Stimulated activated CD4-positive, alpha-beta T cell treated with anti-CD3 and anti-CD28 coated beads, Interleukin-4, amount 100 ng/mL, for 48 hours (primary cell): ENCODE measurements around the gene PAPSS1.

Experiments
- DNase-seq, 2 donors: peaks; one replicate each; pipeline ENCODE4 v3.0.0-alpha.2; 2020; ENCODE audit warnings: low read depth in 2 of 2

Gene PAPSS1

DNA sequence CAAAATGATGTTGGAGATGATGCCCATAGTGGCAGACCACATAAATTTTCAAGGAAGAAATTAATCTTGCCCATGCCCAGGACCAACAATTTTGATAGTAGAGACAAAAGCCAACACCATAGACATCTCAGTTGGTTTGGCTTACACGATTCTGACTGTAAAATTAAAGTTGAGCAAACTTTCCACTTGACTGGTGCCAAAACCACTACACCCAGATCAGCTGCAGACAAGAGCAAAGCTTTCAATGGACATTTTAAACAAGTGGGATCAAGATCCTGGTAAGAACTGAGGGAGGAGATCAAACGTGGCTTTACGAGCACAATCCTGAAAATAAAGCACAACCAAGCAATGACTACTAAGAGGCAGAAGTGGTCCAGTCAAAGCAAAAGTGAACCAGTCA lies 90.7 kb downstream of the PAPSS1 start:
- no peak for DNase-seq

DNA sequence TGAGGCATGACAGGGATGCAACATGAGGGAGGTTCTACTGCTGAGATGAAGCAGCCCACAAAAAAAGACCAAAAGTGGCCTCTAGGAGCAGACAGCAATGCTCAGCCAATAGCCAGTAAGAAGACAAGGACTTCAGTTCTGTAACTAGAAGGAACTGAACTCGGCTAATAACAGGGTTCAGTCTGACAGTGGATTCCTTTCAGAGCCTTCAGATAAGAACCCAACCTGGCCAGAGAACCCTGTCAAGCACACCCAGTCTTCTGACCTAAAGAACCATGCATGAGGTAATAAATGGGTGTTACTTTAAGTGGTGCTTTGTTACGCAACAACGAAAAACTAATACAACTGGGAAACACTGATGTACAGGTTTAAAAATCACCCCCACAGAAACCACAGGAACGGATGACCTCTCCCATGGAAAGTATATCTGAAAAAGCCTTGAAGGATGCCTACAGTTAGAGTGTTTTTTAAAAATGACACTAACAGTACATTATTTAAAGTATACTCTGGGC lies 94.6 kb downstream of the PAPSS1 start:
- DNase-seq = no peak

DNA sequence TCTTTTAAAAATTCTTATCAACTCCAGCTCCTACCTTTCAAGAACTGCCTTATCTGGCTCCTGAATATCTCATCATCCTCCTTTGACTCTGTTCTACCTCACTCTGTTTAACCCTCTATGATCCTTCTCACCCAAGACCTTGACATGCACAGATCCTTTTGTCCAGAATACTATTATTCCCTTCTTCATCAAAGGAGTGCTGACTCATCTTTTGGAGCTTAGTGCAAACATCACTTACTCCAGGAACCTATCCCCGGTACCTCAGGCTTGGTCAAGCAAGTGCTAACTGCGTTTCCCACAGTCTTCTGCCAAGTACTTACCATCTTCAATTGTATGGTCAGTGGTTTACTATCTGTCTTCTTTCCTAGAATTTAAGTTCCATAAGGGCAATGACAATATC lies 96.0 kb downstream of the PAPSS1 start:
- no peak for DNase-seq

DNA sequence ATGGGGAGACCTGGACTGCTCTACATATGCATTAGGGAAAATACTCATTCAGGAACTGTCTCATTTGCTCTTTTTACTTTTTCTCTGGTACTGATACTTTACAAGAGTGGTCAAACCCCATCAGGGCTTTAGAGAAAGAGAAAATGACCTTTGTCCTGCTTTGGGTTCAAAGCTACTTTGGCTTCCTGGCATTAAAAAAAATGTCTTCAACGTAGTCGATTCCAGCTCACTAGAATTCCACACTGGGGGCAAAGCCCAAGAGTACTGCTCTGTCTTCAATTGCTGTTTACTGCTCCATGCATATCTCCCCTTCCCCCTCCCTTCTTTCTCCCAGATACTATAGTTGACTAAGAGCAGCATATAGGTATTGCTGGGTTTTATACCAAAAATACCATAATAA lies 98.0 kb downstream of the PAPSS1 start:
- DNase-seq = no peak

DNA sequence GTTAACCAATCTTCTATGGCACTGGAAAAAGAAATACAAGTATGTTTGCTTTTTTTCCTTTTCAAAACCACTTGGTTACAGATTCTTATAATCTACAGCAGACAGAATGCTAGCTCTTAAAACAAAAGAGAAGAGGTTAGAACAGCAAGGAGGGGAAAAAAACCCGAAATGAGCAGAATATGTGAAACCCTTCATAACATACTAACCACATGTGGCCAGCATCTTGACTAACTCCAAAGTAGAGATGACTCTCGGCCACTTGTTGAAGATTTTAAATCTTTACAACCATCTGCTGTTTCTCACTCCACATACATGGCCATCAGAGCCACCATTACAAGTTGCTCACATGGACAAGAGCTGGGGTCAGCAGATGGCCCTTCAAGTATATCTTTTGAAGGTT lies 100.3 kb downstream of the PAPSS1 start:
- DNase-seq = no peak

DNA sequence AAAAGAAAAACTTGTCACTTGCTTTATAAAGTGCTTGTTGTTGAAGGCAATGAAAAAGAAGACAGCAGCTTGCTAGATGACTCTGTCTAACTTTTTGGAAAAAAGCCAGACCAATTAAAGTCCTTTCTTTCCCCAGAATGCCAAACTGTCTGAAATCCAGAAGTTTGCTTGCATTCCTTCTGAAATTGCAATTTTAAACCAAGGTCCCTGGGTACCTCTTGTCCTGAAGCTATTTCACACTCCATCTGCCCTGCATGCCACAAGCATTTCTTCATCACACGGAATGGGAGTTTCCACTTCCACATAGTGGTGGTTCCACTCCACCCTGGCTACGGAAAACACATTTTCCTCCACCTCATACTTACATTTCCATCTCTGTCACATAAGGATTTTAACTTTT lies 101.0 kb downstream of the PAPSS1 start:
- no peak for DNase-seq

DNA sequence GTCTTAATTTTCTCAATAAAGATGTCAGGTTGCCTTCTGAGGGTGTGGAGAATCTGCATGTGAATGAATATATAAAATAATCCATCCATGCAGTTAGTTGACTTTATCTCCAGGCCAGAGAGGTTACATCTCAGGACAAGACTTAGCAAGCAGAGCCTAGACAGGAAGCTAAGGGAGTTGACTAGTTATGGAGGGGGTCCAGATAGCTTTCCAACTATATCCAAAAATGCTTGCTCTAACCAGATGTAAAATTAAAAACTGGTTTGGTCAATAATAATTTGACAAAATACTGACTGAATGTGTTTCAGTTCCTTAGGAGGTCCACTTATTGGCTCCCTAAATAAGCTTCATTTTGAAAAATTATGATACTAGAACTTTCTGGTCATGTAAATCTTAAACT lies 101.4 kb downstream of the PAPSS1 start:
- no peak for DNase-seq

DNA sequence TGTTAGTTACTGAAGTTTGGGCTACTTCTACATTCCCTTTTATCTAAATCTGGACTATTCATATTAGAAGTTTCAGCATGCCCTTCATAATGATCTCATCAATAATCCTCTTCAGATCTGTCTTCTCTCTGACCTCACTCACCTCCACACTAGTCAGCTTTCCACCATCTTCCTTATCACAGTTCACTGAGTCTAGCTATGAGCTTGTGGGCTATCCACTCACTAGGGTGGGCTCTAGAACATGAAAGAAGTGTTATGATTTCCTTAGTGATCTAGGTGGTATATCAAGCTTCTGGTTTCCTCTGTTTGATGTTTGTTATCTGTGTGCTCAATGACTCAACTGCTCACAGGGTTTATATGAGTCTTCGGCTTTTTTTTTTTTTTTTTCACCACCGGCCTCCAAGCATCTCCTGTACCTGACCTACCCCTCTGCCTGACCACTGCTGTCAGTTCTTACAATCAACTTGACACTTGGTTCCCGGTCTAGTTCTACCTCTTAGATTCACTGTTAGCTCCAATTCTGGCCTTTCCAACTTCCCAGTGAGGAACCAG lies 103.1 kb downstream of the PAPSS1 start:
- no peak for DNase-seq

DNA sequence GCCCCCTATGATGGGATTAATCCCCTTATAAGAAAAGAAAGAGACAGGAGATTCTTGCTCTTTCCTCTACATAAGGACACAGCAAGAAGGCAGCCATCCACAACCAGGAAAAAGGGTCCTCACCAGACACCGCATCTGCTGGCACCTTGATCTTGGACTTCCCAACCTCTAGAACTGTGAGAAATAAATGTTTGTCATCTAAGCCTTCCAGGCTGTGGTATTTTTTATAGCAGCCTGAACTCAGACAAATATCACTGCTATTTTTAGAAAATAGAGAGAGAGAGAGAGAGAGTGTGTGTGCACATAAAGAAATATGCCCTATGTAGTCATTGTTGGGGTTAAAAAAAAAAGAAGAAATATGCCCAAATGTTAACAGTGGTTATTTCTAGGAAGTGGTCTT lies 104.2 kb downstream of the PAPSS1 start:
- DNase-seq = no peak

DNA sequence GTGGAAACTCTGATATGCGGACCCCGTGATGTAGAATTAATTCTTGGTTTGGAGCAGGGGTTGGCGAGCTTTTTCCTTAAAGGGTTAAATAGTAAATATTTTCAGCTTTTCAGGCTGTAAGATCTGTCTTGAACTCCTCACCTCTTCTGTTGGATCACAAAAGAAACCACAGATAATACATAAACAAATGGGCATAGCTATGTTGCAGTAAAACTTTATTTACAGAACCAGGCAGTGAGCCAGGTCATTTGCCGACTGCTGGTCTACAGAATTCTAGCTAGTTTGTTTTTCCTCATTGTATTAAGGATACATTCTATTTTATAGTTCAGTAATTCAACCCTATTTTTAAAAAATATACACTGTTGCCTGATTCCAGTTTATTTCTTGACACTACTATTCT lies 116.6 kb downstream of the PAPSS1 start:
- no peak for DNase-seq

DNA sequence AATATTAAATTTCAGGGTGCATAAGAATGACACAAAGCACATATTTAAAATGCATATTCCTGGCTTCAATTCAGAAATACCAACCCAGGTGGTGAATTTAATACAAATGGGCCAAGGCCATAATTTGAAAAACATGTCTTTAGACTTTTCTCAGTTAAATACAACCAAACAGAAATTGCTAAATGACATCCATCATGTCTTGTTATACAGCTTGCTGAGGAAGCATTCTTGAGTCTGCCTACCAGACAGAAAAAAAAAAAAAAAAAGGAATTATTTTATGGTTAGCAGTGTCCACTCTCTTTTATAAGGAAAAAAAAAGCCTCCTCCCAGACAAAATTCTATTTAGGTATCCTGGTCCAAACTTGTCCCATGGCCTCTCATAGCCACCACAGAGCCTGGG lies 119.1 kb downstream of the PAPSS1 start:
- no peak for DNase-seq

DNA sequence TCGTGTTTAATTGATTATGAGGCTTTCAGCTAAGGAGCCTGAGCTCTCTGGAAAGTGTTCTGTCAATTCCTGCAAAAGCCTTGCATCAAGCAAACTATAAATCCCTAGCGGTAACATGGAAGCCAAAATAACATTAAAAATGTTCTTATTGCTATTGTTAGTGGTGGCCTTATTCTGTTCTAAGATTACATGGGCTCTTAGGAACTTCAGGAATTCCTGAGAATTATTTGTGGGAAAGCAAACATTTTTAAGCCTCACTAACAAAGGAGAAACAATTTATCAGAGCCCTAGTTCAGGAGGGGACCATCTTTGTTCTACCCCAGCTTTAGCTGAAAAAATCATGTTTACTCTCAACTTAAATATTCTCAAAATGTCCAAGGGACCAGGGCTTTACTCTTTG lies 119.6 kb downstream of the PAPSS1 start:
- DNase-seq = no peak

DNA sequence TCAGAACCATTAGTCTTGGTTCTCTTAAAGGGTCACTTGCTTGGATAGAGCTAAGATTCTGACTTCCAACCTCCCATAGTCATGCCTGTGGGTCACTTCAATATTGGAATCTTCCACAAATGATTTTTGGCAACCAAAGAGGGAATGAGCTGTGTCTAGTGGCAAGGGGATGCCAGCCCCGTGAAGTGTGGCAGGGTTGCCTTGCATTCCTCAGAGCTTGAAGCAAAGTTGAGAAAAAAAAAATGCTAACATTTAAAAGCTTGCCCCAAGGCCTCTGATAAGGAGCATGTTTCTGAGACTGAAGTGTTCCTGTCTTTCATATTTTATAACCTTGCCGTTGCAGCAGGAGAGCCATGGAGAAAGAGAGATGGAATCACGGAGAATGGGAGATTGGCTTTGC lies 120.2 kb downstream of the PAPSS1 start:
- DNase-seq = no peak

DNA sequence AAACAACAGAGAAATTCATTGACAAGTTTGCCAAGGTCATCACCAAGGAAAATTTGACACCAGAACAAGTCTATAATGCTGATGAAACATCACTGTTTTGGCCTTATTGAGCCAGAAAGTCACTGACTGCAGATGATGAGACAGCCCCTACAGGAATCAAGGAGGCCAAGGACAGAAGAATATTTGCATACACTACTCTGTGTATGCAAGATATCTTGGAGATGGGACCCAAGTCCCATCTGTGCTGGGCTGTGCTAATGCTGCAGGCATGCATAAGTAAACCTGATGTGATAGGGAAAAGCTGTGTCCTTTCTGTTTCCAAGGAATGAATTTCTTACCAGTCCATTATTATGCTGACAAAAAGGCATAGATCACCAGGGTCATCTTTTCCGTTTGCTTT lies 126.8 kb downstream of the PAPSS1 start:
- DNase-seq = no peak

DNA sequence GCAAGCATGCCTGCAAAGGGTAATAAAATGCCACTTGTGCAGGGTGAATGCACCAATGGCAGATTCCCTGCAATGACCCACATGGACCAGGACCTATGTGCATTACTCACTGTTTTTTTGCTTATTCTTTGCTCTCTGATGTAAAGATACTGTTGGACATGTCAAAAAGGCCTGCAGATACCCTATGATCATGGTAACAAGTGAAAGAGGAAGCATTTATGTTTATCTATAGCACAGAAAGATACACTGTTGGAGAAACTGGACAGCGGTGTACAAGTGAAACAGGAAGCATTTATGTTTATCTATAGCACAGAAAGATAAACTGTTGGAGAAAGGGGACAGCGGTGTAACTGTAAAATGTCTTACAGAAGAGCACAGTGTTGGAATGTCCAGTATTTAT lies 127.5 kb downstream of the PAPSS1 start:
- no peak for DNase-seq

DNA sequence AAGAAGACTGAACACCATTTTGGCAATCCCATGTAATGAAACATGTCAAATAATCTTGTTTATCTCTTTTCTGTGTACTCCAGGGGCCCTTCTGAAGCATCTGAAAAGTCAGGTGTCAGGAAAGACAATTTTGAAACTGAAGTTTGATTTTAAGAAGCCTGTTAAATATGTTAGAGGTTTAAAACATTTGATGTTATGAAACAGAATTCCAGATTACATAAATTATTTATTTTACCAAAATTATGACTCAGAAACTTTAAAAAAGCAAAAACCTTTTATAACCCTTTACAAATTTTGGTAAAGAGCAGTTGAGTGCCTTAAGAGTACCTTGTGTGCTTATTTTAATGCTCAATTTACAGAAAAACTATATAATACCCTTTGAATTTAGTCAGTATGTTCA lies 130.8 kb downstream of the PAPSS1 start:
- DNase-seq = no peak

DNA sequence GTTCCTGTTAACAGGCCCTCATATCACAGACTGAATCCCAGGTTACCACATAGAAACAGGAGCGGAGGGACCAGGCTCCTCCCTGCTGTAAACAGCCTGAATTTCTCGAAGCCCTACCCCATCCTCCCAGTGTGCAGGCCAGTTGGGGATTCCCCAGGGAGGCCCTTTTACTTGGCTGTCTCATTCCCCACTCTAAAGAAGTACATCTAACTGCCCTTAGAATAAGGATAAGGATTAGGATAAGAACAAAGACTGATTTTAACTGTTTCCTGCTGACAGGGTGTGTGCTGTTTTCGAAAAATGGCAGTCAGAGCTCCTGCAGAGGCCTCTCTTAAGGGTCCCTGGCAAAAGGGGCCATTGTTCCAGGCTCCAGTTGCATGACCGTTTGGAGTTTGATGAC lies 133.7 kb downstream of the PAPSS1 start:
- no peak for DNase-seq

DNA sequence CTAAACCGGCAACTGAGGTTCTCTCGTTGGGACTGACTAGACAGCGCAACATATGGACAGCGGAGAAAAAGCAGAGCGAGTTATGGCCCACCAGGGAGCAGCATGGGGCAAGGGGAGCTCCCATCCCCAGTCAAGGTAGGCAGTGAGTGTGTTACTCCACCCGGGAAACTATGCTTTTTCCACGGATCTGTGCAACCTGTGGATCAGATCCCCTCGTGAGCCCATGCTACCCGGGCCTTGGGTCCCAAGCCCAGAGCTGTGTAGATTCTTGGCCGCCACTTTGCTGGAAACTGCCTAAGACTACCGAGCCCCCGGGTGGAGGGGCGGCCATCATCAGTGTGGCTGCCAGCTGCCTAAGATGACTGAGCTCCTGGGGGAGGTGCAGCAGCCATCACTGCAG lies 140.9 kb downstream of the PAPSS1 start:
- no peak for DNase-seq

DNA sequence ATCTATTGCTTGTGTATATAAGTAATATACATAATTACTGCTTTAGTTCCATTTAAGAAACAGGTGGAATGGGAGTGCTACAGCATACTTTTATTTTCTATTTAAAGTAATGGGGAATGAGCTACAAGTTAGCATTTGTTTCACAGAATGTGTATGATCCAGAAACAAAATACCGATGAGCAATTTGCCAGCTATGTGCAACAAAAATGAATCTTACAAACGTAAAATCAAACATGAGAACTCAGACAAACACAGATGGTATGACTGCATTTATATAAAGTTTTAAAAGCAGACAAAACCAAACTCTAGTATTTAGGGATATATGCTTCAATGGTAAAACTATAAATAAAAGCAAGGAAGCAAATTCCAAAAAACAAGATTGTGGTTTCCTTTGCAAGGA lies 141.7 kb downstream of the PAPSS1 start:
- no peak for DNase-seq

DNA sequence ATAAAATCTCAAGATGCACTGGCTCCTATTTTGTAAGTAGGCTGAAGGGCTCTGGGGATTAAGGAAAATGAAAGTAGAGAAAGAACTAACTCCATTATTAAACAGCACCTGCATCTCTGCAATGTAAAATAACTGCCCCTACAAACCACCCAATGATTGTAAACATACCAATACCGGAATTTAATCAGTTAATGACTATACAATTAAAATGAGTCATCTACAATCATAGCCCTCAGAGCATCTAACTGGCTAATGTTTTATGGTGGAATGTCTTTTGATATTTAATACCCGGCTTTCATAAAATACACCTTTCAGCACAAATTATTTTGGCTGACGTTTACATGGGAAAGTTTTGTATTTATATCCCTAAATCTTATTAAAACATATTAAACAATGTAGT lies 142.3 kb downstream of the PAPSS1 start:
- DNase-seq = no peak

DNA sequence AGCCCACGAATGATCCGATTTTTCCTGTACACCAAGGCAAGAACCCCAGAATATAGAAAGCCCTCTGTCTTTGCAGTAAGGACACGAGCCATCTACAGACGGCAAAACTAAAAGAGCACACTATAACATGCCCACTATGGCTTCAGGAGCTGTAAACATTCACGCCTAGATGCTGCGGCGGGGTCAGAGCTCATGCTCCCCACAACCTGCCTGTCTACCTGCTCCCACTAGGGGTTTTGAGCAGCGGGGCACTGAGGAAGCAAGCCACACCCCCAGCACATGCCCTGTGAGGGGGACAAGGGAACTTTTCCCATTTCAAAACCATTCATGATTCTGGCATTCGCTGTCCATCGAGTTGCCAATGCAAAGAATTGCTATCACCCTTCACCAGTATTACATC lies 144.8 kb downstream of the PAPSS1 start:
- no peak for DNase-seq

DNA sequence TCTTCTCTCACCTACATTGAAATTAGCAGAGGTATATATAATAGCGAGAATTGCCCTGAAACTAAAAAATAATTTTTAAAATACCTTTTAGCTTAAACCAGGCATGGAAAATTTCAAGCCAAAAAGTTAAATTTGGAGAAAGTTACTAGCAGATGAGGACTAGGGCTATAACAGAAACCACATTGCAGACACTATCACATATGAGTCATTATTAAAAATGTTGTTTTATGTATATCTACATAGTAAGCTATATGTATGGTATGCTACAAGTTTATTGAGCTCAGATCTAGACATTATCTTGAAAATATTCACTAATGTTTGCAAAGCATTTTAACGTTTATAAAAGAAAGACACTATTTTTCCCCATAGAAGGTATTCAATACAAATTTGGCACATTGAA lies 147.8 kb downstream of the PAPSS1 start:
- DNase-seq = no peak

DNA sequence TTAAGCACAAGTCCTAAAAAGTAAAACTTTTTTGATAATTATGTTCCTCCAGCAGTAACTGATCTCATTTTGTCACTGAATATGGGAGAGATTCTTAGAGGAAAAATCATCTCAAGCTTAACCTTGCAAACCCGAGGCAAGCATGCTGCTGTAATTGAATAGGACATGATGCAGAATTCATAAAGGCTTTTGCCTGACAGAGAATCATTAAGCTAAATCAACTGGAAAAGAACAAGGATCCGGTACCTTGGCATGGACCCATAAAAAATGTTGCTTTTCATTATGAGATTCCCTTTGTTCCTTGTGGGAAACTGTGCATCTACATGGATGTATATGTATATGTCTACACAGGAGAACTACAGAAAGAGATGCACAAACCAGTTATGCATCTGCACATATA lies 149.1 kb downstream of the PAPSS1 start:
- no peak for DNase-seq

DNA sequence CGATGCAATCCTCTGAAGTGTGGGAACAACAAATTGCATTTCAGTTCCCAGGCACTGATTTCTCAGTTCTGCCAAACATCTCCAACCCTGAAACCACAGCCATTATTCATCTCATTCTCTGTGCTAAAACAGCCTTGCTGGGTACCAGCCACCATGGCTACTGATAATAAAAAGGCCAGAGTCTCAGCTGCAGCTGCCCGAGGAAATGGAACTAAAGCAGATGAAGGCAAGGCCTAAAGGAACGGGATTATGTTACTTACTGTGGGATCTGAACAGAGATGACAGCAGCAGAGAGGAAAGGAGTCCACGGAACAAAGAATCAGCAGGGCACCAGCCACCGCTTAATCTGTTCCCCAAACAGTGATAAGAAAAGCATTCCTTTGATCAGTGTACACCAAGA lies 155.7 kb downstream of the PAPSS1 start:
- DNase-seq = no peak
